ENCODE data around the gene FGF4. TPM values are rescaled to one million over a fixed set of nuclear protein-coding genes. Genes with fewer than 3 reads are reported as not detected.

FGF4 gene
- total and polyA plus RNA-seq, 4 donors, result not detected

- 82% methylated on average over 11 of the region's 11 CpGs for WGBS
- no peak for DNase-seq (ENCODE audit: low spot score)
- Histone ChIP-seq H3K4me1 (ENCODE audit: control insufficient read depth in 4 of 4, insufficient read depth in 4 of 4, low read length in 3 of 4) (no peaks in the 10 kb centered on the region), H3K9me3 (ENCODE audit: control insufficient read depth in 4 of 4, low read length in 3 of 4) (no peaks in the 10 kb centered on the region), H3K9ac (ENCODE audit: low read depth in 1 of 2, low read length in 2 of 2) (no peak overlapping the region), H3K4me3 (ENCODE audit: low read depth in 1 of 3, low read length in 3 of 3) (no peak overlapping the region), H3K27ac (ENCODE audit: low read depth in 1 of 2, low read length in 2 of 2) (no peak overlapping the region), H3K36me3 (ENCODE audit: control insufficient read depth in 4 of 4, insufficient read depth in 3 of 4, low read depth in 1 of 4, low read length in 3 of 4) (no peaks in the 10 kb centered on the region), H3K27me3 (ENCODE audit: control insufficient read depth in 4 of 4, insufficient read depth in 4 of 4, low read length in 3 of 4) (peaks cover 0 to 3% (median 0%) of the 10 kb centered on the region in 4 donors)
- TF ChIP-seq RAD21 (IDR thresholded peaks at IDR 0.05) (no peak), NR2F2 (IDR thresholded peaks at IDR 0.05) (no peak), FOXA1 (IDR thresholded peaks at IDR 0.05) (no peak), TAF1 (conservative IDR thresholded peaks at IDR 0.05) (no peak), FOXA2 (IDR thresholded peaks at IDR 0.05) (no peak), SP1 (IDR thresholded peaks at IDR 0.05) (no peak)
Observed at GRCh38 chr11:69748637-69749036, 26.5 kb downstream of the FGF4 start.

- no peak for TF ChIP-seq REST (IDR thresholded peaks at IDR 0.05)
- TF ChIP-seq ATF3 (IDR thresholded peaks at IDR 0.05), result no peak
- no peak for TF ChIP-seq FOXA2 (IDR thresholded peaks at IDR 0.05)
- TF ChIP-seq YY1 (IDR thresholded peaks at IDR 0.05), result no peak
- no peak for TF ChIP-seq TAF1 (conservative IDR thresholded peaks at IDR 0.05)
- no peak for TF ChIP-seq NR2F2 (IDR thresholded peaks at IDR 0.05)
- no peak for TF ChIP-seq SP1 (IDR thresholded peaks at IDR 0.05)
- TF ChIP-seq GABPA (IDR thresholded peaks at IDR 0.05 in 1 of 2, conservative IDR thresholded peaks at IDR 0.05 in 1 of 2), result no peak
- H3K9ac ChIP-seq (ENCODE audit: low read depth in 1 of 2, low read length in 2 of 2), result no peak overlapping the region
- no peaks in the 10 kb centered on the region for H3K4me1 ChIP-seq (ENCODE audit: control insufficient read depth in 4 of 4, insufficient read depth in 4 of 4, low read length in 3 of 4)
- H3K4me3 ChIP-seq (ENCODE audit: low read depth in 1 of 3, low read length in 3 of 3), result no peak overlapping the region
- no peaks in the 10 kb centered on the region for H3K27me3 ChIP-seq (ENCODE audit: control insufficient read depth in 4 of 4, insufficient read depth in 4 of 4, low read length in 3 of 4)
- no peaks in the 10 kb centered on the region for H3K9me3 ChIP-seq (ENCODE audit: control insufficient read depth in 4 of 4, low read length in 3 of 4)
- DNase-seq (ENCODE audit: low spot score), result no peak
- no peak overlapping the region for H3K27ac ChIP-seq (ENCODE audit: low read depth in 1 of 2, low read length in 2 of 2)
- WGBS, result 80% methylated on average over 29 of the region's 29 CpGs
- no peaks in the 10 kb centered on the region for H3K36me3 ChIP-seq (ENCODE audit: control insufficient read depth in 4 of 4, insufficient read depth in 3 of 4, low read depth in 1 of 4, low read length in 3 of 4)
Observed at GRCh38 chr11:69746752-69747742, 28.1 kb downstream of the FGF4 start.

GRCh38 chr11:69746140-69746539 is 29.0 kb downstream of the FGF4 start:
- no peak overlapping the region for H3K4me3 ChIP-seq (ENCODE audit: low read depth in 1 of 3, low read length in 3 of 3)
- H3K9me3 ChIP-seq (ENCODE audit: control insufficient read depth in 4 of 4, low read length in 3 of 4), result no peaks in the 10 kb centered on the region
- no peaks in the 10 kb centered on the region for H3K4me1 ChIP-seq (ENCODE audit: control insufficient read depth in 4 of 4, insufficient read depth in 4 of 4, low read length in 3 of 4)
- no peaks in the 10 kb centered on the region for H3K27me3 ChIP-seq (ENCODE audit: control insufficient read depth in 4 of 4, insufficient read depth in 4 of 4, low read length in 3 of 4)
- no peak overlapping the region for H3K27ac ChIP-seq (ENCODE audit: low read depth in 1 of 2, low read length in 2 of 2)
- DNase-seq (ENCODE audit: low spot score), result no peak
- TF ChIP-seq SP1 (IDR thresholded peaks at IDR 0.05) (no peak), ZBTB33 (IDR thresholded peaks at IDR 0.05) (no peak), GABPA (IDR thresholded peaks at IDR 0.05 in 1 of 2, conservative IDR thresholded peaks at IDR 0.05 in 1 of 2) (no peak), NR2F2 (IDR thresholded peaks at IDR 0.05) (no peak), FOXA2 (IDR thresholded peaks at IDR 0.05) (no peak), RXRA (IDR thresholded peaks at IDR 0.05) (no peak), HNF4A (conservative IDR thresholded peaks at IDR 0.05) (no peak)
- no peaks in the 10 kb centered on the region for H3K36me3 ChIP-seq (ENCODE audit: control insufficient read depth in 4 of 4, insufficient read depth in 3 of 4, low read depth in 1 of 4, low read length in 3 of 4)
- no peak overlapping the region for H3K9ac ChIP-seq (ENCODE audit: low read depth in 1 of 2, low read length in 2 of 2)
- WGBS, result 78% methylated on average over 8 of the region's 8 CpGs
